HL-60 (cell line): ENCODE data around the gene ABCG2.

ENCODE experiments used
- DNase-seq, 2 experiments: peaks; one replicate each; pipeline ENCODE4 v3.0.0-alpha.2; 2010 to 2020; ENCODE audit warnings: low read depth in 1 of 2, low spot score in 1 of 2
- H3K27ac ChIP-seq: fragments of 250-450 bp; sonication (Bioruptor Pico); replicated peaks from 2 replicates; pipeline ENCODE4 v1.5.1; 2020; ENCODE audit warnings: mild to moderate bottlenecking, moderate library complexity
- H3K27me3 ChIP-seq: fragments of 250-450 bp; sonication (Bioruptor Pico); 2 replicates; pipeline ENCODE4 v1.5.1; 2021; ENCODE audit warnings: mild to moderate bottlenecking, moderate library complexity; ENCODE audit not compliant: insufficient read depth, poor library complexity, severe bottlenecking
- H3K4me3 ChIP-seq: replicated peaks from 2 replicates; pipeline ENCODE4 v1.5.1; 2011; ENCODE audit warnings: mild to moderate bottlenecking, control low read depth, low read length; ENCODE audit not compliant: insufficient read depth
- CTCF ChIP-seq: IDR thresholded peaks from one replicate; pipeline ENCODE4 v1.5.1; 2011; ENCODE audit warnings: low read length, control low read depth, inconsistent platforms; ENCODE audit not compliant: insufficient read depth
- GABPA ChIP-seq: IDR thresholded peaks from 2 replicates; pipeline ENCODE4 v1.6.1; 2012; ENCODE audit warnings: low read depth
- POLR2AphosphoS5 ChIP-seq: IDR thresholded peaks from 2 replicates; pipeline ENCODE4 v1.6.1; 2012; ENCODE audit warnings: low read depth
- SPI1 ChIP-seq: IDR thresholded peaks from 2 replicates; pipeline ENCODE4 v1.6.1; 2012; ENCODE audit warnings: low read depth, mild to moderate bottlenecking, borderline replicate concordance
- TF ChIP-seq, protein P1 (sequence below): IDR thresholded peaks from 2 replicates; pipeline ENCODE4 v1.6.1; 2012; ENCODE audit warnings: low read depth; ENCODE audit not compliant: insufficient replicate concordance

Gene ABCG2

DNA sequence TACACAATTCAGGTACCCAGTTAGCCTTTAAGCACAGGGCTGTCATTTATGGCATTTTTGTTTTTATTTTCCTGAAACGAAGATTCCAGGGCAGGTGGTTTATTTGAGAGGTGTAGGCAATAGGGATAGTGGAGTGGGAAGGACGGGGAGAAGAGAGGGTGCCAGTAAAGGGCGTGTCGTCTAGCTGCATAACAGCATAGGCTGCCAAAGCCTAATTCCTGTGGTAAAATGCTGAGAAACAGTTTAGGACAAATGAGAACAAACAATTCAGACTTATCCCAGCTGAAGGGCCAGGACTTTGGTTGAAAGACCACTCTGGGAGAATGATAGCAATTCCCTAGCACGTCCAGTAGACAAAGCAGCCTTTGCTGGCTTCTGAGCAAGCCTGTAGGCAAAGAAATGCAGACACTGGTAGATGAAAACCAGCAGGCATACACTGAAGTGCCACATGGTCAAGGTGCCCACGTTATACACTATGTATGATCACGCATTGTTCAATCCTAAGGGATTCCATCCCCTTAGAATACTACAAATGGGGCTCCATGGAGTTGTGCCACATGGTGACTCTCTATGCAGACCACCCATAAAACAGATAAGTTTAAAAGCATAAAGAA lies 80.4 kb downstream of the ABCG2 start:
- DNase-seq, result no peak
- no peak overlapping the region for H3K4me3 ChIP-seq
- no peak overlapping the region for H3K27ac ChIP-seq
- TF ChIP-seq POLR2AphosphoS5 (no peak), GABPA (no peak), SPI1 (no peak), CTCF (no peak)
- TF ChIP-seq, protein P1, sequence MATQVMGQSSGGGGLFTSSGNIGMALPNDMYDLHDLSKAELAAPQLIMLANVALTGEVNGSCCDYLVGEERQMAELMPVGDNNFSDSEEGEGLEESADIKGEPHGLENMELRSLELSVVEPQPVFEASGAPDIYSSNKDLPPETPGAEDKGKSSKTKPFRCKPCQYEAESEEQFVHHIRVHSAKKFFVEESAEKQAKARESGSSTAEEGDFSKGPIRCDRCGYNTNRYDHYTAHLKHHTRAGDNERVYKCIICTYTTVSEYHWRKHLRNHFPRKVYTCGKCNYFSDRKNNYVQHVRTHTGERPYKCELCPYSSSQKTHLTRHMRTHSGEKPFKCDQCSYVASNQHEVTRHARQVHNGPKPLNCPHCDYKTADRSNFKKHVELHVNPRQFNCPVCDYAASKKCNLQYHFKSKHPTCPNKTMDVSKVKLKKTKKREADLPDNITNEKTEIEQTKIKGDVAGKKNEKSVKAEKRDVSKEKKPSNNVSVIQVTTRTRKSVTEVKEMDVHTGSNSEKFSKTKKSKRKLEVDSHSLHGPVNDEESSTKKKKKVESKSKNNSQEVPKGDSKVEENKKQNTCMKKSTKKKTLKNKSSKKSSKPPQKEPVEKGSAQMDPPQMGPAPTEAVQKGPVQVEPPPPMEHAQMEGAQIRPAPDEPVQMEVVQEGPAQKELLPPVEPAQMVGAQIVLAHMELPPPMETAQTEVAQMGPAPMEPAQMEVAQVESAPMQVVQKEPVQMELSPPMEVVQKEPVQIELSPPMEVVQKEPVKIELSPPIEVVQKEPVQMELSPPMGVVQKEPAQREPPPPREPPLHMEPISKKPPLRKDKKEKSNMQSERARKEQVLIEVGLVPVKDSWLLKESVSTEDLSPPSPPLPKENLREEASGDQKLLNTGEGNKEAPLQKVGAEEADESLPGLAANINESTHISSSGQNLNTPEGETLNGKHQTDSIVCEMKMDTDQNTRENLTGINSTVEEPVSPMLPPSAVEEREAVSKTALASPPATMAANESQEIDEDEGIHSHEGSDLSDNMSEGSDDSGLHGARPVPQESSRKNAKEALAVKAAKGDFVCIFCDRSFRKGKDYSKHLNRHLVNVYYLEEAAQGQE, result no peak
- no peaks in the 10 kb centered on the region for H3K27me3 ChIP-seq

- H3K27ac ChIP-seq, result no peak overlapping the region
- no peak for DNase-seq
- TF ChIP-seq CTCF (no peak), SPI1 (no peak), GABPA (no peak), POLR2AphosphoS5 (no peak)
- TF ChIP-seq, protein P1, result no peak
- H3K4me3 ChIP-seq, result no peak overlapping the region
- H3K27me3 ChIP-seq, result no peaks in the 10 kb centered on the region
These were observed 83.1 kb downstream of the ABCG2 start for GRCh38 chr4:88075336-88075735.

DNA sequence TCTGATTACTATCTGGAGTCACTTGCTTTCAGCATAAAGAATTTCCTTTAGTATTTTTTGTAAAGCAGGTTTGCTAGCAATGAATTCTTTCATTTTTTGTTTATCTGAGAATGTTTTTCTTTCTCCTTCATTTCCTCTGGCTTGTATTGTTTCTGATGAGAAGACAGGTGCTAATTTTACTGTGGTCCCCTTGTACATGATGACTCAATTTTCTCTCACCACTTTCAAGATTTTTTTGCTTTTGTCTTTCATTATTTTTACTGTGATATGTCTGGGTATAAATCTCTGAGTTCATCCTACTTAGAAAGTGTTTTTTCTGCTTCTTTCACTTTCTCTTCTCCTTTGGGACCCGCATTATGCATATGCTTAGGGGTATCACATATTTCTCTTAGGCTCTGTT lies 88.4 kb downstream of the ABCG2 start:
- H3K27me3 ChIP-seq, result no peaks in the 10 kb centered on the region
- DNase-seq, result no peak
- TF ChIP-seq POLR2AphosphoS5 (no peak), CTCF (no peak), SPI1 (no peak), GABPA (no peak)
- TF ChIP-seq, protein P1, result no peak
- H3K27ac ChIP-seq, result no peak overlapping the region
- H3K4me3 ChIP-seq, result no peak overlapping the region
